Fibroblast of lung (primary cell): ENCODE data around the gene EXOC6B. TPM values are rescaled to one million over a fixed set of nuclear protein-coding genes. Genes with fewer than 3 reads are reported as not detected.

Experiments
- DNase-seq, 2 donors: peaks; one replicate each; pipeline versions ENCODE4 v3.0.0 to v3.0.0-alpha.2; 2010; ENCODE audit warnings: low read depth in 2 of 2
- H2AFZ ChIP-seq: 2 replicates; pipeline ENCODE4 v1.5.1; 2012; ENCODE audit warnings: low read length, control low read depth, inconsistent platforms
- H3K27ac ChIP-seq: 2 replicates; pipeline ENCODE4 v1.5.1; 2011; ENCODE audit warnings: low read length, control low read depth; ENCODE audit not compliant: insufficient read depth
- H3K27me3 ChIP-seq: 2 replicates; pipeline ENCODE4 v1.5.1; 2011; ENCODE audit warnings: mild to moderate bottlenecking, low read length; ENCODE audit not compliant: control insufficient read depth, insufficient read depth
- H3K36me3 ChIP-seq: 2 replicates; pipeline ENCODE4 v1.5.1; 2011; ENCODE audit warnings: low read length; ENCODE audit not compliant: control insufficient read depth, insufficient read depth
- H3K4me1 ChIP-seq: 2 replicates; pipeline ENCODE4 v1.5.1; 2011; ENCODE audit warnings: low read length; ENCODE audit not compliant: control insufficient read depth, insufficient read depth; ENCODE audit errors: extremely low read depth
- H3K4me2 ChIP-seq: 2 replicates; pipeline ENCODE4 v1.5.1; 2011; ENCODE audit warnings: low read length, control low read depth; ENCODE audit not compliant: insufficient read depth; ENCODE audit errors: extremely low read depth
- H3K4me3 ChIP-seq, 4 experiments: fragments of 200-600 bp in 1 of 4; sonication (generic) in 1 of 4; replicated peaks in 1 of 4; 2 replicates each; pipeline ENCODE4 v1.5.1; 2011 to 2016; ENCODE audit warnings: low read length in 4 of 4, low read depth in 3 of 4, mild to moderate bottlenecking in 3 of 4, control low read depth in 2 of 4, inconsistent platforms in 1 of 4, mixed read lengths in 1 of 4; ENCODE audit not compliant: insufficient read depth in 1 of 4; ENCODE audit errors: control extremely low read depth in 1 of 4
- H3K79me2 ChIP-seq: 2 replicates; pipeline ENCODE4 v1.5.1; 2012; ENCODE audit warnings: mild to moderate bottlenecking, low read length, inconsistent platforms; ENCODE audit not compliant: control insufficient read depth, insufficient read depth
- H3K9ac ChIP-seq: 2 replicates; pipeline ENCODE4 v1.5.1; 2011; ENCODE audit warnings: mild to moderate bottlenecking, low read length, control low read depth; ENCODE audit not compliant: insufficient read depth
- H3K9me3 ChIP-seq: 2 replicates; pipeline ENCODE4 v1.5.1; 2012; ENCODE audit warnings: low read depth, low read length; ENCODE audit not compliant: control insufficient read depth, insufficient read depth
- H4K20me1 ChIP-seq: 2 replicates; pipeline ENCODE4 v1.5.1; 2011; ENCODE audit warnings: low read length; ENCODE audit not compliant: control insufficient read depth, insufficient read depth; ENCODE audit errors: extremely low read depth
- CTCF ChIP-seq, 2 donors: IDR thresholded peaks in 1 of 2; conservative IDR thresholded peaks in 1 of 2; 1 replicate in 1 of 2; 2 replicates in 1 of 2; pipeline ENCODE4 v1.5.1; 2011 to 2012; ENCODE audit warnings: low read length in 2 of 2, control low read depth in 1 of 2, inconsistent platforms in 1 of 2, low read depth in 1 of 2, mild to moderate bottlenecking in 1 of 2
- EZH2 ChIP-seq: IDR thresholded peaks from 2 replicates; pipeline ENCODE4 v1.5.1; 2012; ENCODE audit warnings: low read length, control low read depth, mild to moderate bottlenecking; ENCODE audit errors: missing control alignments
- polyA plus RNA-seq, 2 donors: library from polyadenylated mRNA; depleted of rRNA in 1 of 2; stranded (reverse) in 1 of 2; unstranded in 1 of 2; fragments of >200 nt; gene quantifications; 2 replicates each; pipeline ENCODE4 v1.2.1, GENCODE V29; 2011 to 2012; ENCODE audit warnings: missing spikeins in 1 of 2
- total RNA-seq: library from RNA; depleted of rRNA; stranded (reverse); fragments of >200 nt; gene quantifications from 2 replicates; pipeline ENCODE4 v1.2.1, GENCODE V29; 2014

Gene EXOC6B
- total and polyA plus RNA-seq, 2 donors (not counting 1 experiment from before 2014, with no cell fraction given), result 26.3 to 36.5 TPM

GRCh38 chr2:72859831-72860262 lies 34.0 kb upstream of the EXOC6B start:
- Histone ChIP-seq H4K20me1 (no peaks in the 10 kb centered on the region), H3K27me3 (peaks cover 17% of the 10 kb centered on the region), H3K36me3 (no peaks in the 10 kb centered on the region), H3K4me2 (no peak overlapping the region), H3K79me2 (no peaks in the 10 kb centered on the region), H3K9ac (no peak overlapping the region), H3K4me1 (peaks cover 5% of the 10 kb centered on the region), H3K27ac (no peak overlapping the region), H3K4me3 (no peak overlapping the region), H3K9me3 (no peaks in the 10 kb centered on the region), H2AFZ (no peak overlapping the region)
- TF ChIP-seq EZH2 (no peak), CTCF (conservative IDR thresholded peaks at IDR 0.05 in 1 of 2, IDR thresholded peaks at IDR 0.05 in 1 of 2; ENCODE audit: low read depth in 1 of 2, low read length in 2 of 2) (peak; percentile 68 to 80)
- DNase-seq, result peak; percentile 38 to 69

GRCh38 chr2:72851333-72851732 lies 25.5 kb upstream of the EXOC6B start:
- DNase-seq, result no peak
- Histone ChIP-seq H3K4me2 (no peak overlapping the region), H3K27ac (no peak overlapping the region), H3K79me2 (no peaks in the 10 kb centered on the region), H3K27me3 (peaks cover 18% of the 10 kb centered on the region), H3K9me3 (no peaks in the 10 kb centered on the region), H3K4me3 (no peak overlapping the region), H3K4me1 (no peaks in the 10 kb centered on the region), H3K9ac (no peak overlapping the region), H2AFZ (no peak overlapping the region), H3K36me3 (no peaks in the 10 kb centered on the region), H4K20me1 (no peaks in the 10 kb centered on the region)
- TF ChIP-seq EZH2 (no peak), CTCF (conservative IDR thresholded peaks at IDR 0.05 in 1 of 2, IDR thresholded peaks at IDR 0.05 in 1 of 2; ENCODE audit: low read depth in 1 of 2, low read length in 2 of 2) (no peak)

- Histone ChIP-seq H3K9me3 (no peaks in the 10 kb centered on the region), H3K36me3 (no peaks in the 10 kb centered on the region), H3K27me3 (peaks cover 13% of the 10 kb centered on the region), H3K4me3 (no peak overlapping the region), H4K20me1 (no peaks in the 10 kb centered on the region), H3K27ac (no peak overlapping the region), H3K4me1 (no peaks in the 10 kb centered on the region), H2AFZ (no peak overlapping the region), H3K9ac (no peak overlapping the region), H3K79me2 (no peaks in the 10 kb centered on the region), H3K4me2 (no peak overlapping the region)
- no peak for DNase-seq
- TF ChIP-seq CTCF (conservative IDR thresholded peaks at IDR 0.05 in 1 of 2, IDR thresholded peaks at IDR 0.05 in 1 of 2; ENCODE audit: low read depth in 1 of 2, low read length in 2 of 2) (no peak), EZH2 (no peak)
Measured at GRCh38 chr2:72849138-72849462, 23.3 kb upstream of the EXOC6B start.
